Large intestine (tissue), 3 donors: ENCODE data around the gene R3HDM2. TPM values are rescaled to one million over a fixed set of nuclear protein-coding genes. Genes with fewer than 3 reads are reported as not detected.

Experiments used
- DNase-seq, 2 donors: peaks; one replicate each; pipeline versions ENCODE4 v3.0.0 to v3.0.0-alpha.2; 2013
- H3K27ac ChIP-seq: one replicate; pipeline ENCODE4 v1.5.1; 2013; ENCODE audit warnings: low read length
- H3K27me3 ChIP-seq: 2 replicates; pipeline ENCODE4 v1.6.1; 2013; ENCODE audit warnings: low read length; ENCODE audit not compliant: control insufficient read depth, insufficient read depth
- H3K36me3 ChIP-seq: 2 replicates; pipeline ENCODE4 v1.6.1; 2013; ENCODE audit warnings: low read length; ENCODE audit not compliant: control insufficient read depth, insufficient read depth
- H3K4me1 ChIP-seq: one replicate; pipeline ENCODE4 v1.6.1; 2013; ENCODE audit warnings: low read length; ENCODE audit not compliant: control insufficient read depth, insufficient read depth
- H3K4me3 ChIP-seq: one replicate; pipeline ENCODE4 v1.5.1; 2013; ENCODE audit warnings: low read length
- H3K9me3 ChIP-seq: one replicate; pipeline ENCODE4 v1.6.1; 2013; ENCODE audit warnings: mild to moderate bottlenecking, low read depth, low read length, moderate library complexity; ENCODE audit not compliant: control insufficient read depth
- WGBS: methylation state at CpG from one replicate; pipeline ENCODE4 v1.1.5; 2013; ENCODE audit warnings: low lambda C conversion rate; ENCODE audit not compliant: insufficient coverage; 5-methylcytosine and 5-hydroxymethylcytosine counted together
- polyA plus RNA-seq: library from polyadenylated mRNA; unstranded; fragments of 120-200 nt; gene quantifications from one replicate; pipeline ENCODE4 v1.2.1, GENCODE V29; 2013

Gene R3HDM2
- polyA plus RNA-seq, 1 donor = 64.2 TPM

DNA sequence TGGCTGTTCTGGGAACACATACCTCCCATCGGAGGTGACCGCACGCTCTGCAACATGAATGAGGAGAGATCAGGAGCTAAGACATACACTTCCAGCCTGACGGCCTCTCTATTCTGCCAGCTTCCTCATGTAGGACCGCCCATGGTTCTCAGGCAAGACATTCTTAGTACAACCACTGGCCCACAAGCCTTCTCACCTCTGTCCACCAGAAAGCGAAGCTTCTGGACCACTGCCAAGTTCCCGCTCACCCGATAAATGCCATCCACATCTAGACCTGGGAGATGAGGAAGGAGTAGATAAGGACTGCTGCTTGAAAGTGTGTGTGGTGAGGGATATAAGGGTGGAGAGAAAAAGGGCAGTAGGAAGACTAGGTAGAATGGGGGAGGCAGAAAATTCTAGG lies 43.6 kb upstream of the R3HDM2 start:
- H3K36me3 ChIP-seq = no peaks in the 10 kb centered on the region
- no peak overlapping the region for H3K4me3 ChIP-seq
- no peaks in the 10 kb centered on the region for H3K9me3 ChIP-seq
- H3K4me1 ChIP-seq = peaks cover 32% of the 10 kb centered on the region
- WGBS = no CpG with 5 or more reads among the region's 8 CpGs
- no peak for DNase-seq
- no peak overlapping the region for H3K27ac ChIP-seq
- peaks cover 61% of the 10 kb centered on the region for H3K27me3 ChIP-seq

DNA sequence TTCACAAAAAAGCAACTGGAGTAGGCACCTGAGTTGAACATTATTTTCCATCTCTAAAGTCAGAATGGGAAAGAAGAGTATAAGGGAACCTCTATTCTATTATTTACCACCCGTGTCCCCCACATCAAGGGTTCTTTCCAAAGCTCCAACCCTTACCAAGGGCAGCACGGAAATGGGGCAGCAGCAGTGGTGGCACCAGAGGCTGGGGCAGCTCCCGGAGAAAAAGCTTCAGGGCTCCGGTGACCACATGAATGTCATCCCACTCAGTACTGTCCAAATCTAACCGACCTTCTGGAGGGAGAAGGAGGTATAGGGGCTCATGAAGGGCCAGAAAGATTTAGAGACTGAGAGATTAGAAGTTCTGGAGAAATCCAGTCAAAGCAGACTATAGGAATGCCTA lies 43.0 kb upstream of the R3HDM2 start:
- no peak overlapping the region for H3K27ac ChIP-seq
- no peak overlapping the region for H3K4me3 ChIP-seq
- peaks cover 56% of the 10 kb centered on the region for H3K27me3 ChIP-seq
- H3K9me3 ChIP-seq = no peaks in the 10 kb centered on the region
- no CpG with 5 or more reads among the region's 5 CpGs for WGBS
- no peaks in the 10 kb centered on the region for H3K36me3 ChIP-seq
- no peak for DNase-seq
- peaks cover 36% of the 10 kb centered on the region for H3K4me1 ChIP-seq

DNA sequence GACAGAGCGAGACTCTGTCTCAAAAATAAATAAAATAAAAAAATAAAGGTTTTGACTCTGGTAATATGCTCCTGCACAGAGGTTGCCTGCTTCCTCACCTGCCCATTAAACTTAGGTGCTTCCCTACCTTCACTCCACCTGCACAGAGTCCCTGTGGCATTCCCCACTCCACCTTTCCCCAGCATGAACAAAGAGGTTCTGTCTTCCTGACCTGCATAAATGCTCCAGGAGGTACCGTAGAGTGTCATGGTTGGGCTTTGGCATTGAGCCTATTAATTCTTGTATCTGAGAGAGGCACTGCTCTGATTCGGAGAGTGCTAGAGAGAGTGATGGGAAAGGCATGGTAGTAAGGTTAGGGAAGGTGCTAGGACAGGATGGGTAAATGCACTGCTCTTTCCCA lies 42.5 kb upstream of the R3HDM2 start:
- Histone ChIP-seq H3K4me1 (peaks cover 36% of the 10 kb centered on the region), H3K27ac (no peak overlapping the region), H3K4me3 (no peak overlapping the region), H3K27me3 (peaks cover 51% of the 10 kb centered on the region), H3K9me3 (no peaks in the 10 kb centered on the region), H3K36me3 (no peaks in the 10 kb centered on the region)
- DNase-seq = no peak
- no CpG with 5 or more reads among the region's 3 CpGs for WGBS

DNA sequence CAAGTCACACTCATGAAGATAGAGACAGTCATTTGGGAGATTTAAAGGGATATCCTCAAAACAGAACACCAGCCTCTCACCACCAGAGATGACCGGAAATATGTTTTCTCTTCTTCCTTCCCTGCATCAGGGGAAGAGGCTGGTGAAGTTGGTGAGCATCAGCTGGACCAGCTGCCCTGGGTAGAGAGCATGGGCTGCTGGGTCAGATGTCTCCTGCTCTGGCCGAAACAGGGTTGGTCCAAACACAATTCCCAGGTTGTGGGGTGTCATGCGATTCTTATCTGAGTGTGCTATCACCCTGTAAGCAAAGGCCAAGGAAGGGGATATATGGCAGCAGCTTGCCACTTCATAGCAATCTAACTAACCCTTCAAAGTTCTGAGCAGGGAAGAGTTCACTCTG lies 41.5 kb upstream of the R3HDM2 start:
- no CpG with 5 or more reads among the region's 3 CpGs for WGBS
- no peak overlapping the region for H3K27ac ChIP-seq
- no peak overlapping the region for H3K4me3 ChIP-seq
- H3K36me3 ChIP-seq = no peaks in the 10 kb centered on the region
- no peak for DNase-seq
- H3K4me1 ChIP-seq = peaks cover 36% of the 10 kb centered on the region
- H3K27me3 ChIP-seq = peaks cover 41% of the 10 kb centered on the region
- no peaks in the 10 kb centered on the region for H3K9me3 ChIP-seq

DNA sequence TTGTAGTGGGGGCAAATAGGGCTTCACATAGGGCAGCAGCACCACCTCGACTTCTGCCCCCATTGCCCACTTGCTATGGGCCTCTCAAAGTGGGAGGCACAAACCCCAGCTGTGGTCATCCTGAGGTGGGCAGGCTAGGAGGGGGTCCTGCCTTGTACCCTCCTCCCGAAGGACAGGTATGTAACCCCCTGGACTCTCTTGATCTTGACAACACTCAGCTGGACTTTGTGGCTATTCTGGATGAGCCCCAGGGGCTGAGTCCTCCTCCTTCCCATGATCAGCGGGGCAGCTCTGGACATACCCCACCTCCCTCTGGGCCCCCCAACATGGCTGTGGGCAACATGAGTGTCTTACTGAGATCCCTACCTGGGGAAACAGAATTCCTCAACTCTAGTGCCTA lies 40.8 kb upstream of the R3HDM2 start:
- Histone ChIP-seq H3K4me3 (no peak overlapping the region), H3K9me3 (no peaks in the 10 kb centered on the region), H3K27me3 (peaks cover 33% of the 10 kb centered on the region), H3K36me3 (no peaks in the 10 kb centered on the region), H3K27ac (peak overlapping the region; percentile 17), H3K4me1 (peaks cover 36% of the 10 kb centered on the region)
- DNase-seq = no peak
- WGBS = no CpG with 5 or more reads among the region's 3 CpGs

DNA sequence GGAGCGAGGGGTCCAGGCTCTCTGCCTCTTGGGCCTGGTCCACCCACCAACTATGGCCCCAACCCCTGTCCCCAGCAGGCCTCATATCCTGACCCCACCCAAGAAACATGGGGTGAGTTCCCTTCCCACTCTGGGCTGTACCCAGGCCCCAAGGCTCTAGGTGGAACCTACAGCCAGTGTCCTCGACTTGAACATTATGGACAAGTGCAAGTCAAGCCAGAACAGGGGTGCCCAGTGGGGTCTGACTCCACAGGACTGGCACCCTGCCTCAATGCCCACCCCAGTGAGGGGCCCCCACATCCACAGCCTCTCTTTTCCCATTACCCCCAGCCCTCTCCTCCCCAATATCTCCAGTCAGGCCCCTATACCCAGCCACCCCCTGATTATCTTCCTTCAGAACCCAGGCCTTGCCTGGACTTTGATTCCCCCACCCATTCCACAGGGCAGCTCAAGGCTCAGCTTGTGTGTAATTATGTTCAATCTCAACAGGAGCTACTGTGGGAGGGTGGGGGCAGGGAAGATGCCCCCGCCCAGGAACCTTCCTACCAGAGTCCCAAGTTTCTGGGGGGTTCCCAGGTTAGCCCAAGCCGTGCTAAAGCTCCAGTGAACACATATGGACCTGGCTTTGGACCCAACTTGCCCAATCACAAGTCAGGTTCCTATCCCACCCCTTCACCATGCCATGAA lies 40.3 kb upstream of the R3HDM2 start:
- Histone ChIP-seq H3K27ac (peak overlapping the region; percentile 69), H3K27me3 (peaks cover 28% of the 10 kb centered on the region), H3K9me3 (no peaks in the 10 kb centered on the region), H3K4me1 (peaks cover 31% of the 10 kb centered on the region), H3K36me3 (no peaks in the 10 kb centered on the region), H3K4me3 (no peak overlapping the region)
- peak; percentile 85 to 92 for DNase-seq
- no CpG with 5 or more reads among the region's 4 CpGs for WGBS

DNA sequence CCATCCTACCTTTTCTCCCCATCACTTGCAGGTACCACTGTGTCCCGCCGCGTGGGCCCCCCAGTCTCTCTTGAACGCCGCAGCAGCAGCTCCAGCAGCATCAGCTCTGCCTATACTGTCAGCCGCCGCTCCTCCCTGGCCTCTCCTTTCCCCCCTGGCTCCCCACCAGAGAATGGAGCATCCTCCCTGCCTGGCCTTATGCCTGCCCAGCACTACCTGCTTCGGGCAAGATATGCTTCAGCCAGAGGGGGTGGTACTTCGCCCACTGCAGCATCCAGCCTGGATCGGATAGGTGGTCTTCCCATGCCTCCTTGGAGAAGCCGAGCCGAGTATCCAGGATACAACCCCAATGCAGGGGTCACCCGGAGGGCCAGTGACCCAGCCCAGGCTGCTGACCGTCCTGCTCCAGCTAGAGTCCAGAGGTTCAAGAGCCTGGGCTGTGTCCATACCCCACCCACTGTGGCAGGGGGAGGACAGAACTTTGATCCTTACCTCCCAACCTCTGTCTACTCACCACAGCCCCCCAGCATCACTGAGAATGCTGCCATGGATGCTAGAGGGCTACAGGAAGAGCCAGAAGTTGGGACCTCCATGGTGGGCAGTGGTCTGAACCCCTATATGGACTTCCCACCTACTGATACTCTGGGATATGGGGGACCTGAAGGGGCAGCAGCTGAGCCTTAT lies 39.6 kb upstream of the R3HDM2 start:
- Histone ChIP-seq H3K9me3 (no peaks in the 10 kb centered on the region), H3K27me3 (peaks cover 21% of the 10 kb centered on the region), H3K27ac (peak overlapping the region; percentile 69), H3K4me1 (peaks cover 28% of the 10 kb centered on the region), H3K36me3 (no peaks in the 10 kb centered on the region), H3K4me3 (no peak overlapping the region)
- WGBS = no CpG with 5 or more reads among the region's 14 CpGs
- no peak for DNase-seq

DNA sequence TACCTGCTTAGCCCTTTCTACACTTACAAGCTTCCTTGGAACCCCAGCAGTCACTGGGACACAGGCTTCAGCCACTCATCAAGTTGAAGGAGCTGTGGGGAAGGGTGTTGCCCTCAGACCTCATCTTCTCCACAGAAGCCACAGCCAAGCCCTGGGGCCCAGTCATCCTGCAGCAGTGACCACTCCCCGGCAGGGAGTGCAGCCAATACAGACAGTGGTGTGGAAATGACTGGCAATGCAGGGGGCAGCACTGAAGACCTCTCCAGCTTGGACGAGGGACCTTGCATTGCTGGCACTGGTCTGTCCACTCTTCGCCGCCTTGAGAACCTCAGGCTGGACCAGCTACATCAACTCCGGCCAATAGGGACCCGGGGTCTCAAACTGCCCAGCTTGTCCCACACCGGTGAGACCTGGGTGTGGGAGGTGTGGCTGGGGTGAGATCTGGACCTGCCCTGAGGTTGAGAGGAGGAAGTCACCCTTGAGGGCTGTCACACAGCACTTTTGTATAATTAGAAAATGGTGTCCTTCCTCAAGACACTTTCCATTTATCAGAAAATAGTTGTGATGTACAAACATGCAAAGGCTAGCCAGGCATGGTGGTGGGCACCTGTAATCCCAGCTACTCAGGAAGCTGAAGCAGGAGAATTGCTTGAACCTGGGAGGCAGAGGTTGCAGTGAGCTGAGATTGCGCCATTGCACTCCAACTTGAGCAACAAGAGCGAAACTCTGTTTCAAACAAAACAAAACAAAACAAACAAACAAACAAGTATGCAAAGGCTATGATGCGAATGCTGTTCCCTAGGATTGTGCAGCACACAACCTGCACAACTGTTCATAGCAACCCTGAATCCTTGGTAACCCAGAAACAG lies 38.7 kb upstream of the R3HDM2 start:
- DNase-seq = no peak
- peaks cover 26% of the 10 kb centered on the region for H3K4me1 ChIP-seq
- no peaks in the 10 kb centered on the region for H3K36me3 ChIP-seq
- no peaks in the 10 kb centered on the region for H3K9me3 ChIP-seq
- no peak overlapping the region for H3K27ac ChIP-seq
- no CpG with 5 or more reads among the region's 10 CpGs for WGBS
- H3K27me3 ChIP-seq = peaks cover 12% of the 10 kb centered on the region
- H3K4me3 ChIP-seq = no peak overlapping the region

DNA sequence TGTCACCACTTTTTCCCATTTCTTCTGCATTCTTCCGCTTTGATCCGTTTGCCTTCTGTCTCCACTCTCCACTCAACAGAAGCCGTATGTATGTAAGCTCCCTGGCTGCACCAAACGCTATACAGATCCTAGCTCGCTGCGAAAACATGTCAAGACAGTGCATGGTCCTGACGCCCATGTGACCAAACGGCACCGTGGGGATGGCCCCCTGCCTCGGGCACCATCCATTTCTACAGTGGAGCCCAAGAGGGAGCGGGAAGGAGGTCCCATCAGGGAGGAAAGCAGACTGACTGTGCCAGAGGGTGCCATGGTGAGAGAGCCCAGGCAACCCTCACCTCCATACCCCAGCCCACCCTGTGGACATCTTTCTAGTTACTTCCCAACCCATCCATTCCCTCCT lies 37.1 kb upstream of the R3HDM2 start:
- no peaks in the 10 kb centered on the region for H3K36me3 ChIP-seq
- DNase-seq = no peak
- no peaks in the 10 kb centered on the region for H3K27me3 ChIP-seq
- no peaks in the 10 kb centered on the region for H3K9me3 ChIP-seq
- H3K4me1 ChIP-seq = peaks cover 27% of the 10 kb centered on the region
- no CpG with 5 or more reads among the region's 11 CpGs for WGBS
- no peak overlapping the region for H3K4me3 ChIP-seq
- H3K27ac ChIP-seq = no peak overlapping the region

DNA sequence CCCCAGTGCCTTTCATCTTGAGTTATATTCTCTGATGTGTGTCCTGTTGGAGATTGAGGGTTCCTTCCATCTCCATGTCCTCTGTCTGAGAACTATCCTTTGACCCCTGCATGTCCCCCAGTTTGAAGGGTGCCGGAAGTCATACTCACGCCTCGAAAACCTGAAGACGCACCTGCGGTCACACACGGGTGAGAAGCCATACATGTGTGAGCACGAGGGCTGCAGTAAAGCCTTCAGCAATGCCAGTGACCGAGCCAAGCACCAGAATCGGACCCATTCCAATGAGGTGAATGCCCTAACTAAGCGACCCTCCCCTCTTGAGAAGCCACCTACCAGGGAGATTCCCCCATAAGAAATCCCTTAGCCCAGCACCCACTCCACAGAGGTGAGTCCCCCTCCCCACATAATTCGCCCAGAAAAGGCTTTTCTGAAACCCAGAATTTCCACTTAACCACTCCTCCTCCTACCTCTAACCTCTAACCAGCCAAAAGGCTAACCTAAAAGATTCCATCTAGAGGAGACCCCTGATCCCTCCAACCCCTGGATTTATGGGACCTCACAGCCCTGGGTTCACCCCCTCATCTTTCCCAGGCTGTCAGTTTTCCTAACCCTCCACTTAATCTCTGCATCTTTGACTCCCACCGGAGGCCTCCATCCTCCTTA lies 36.5 kb upstream of the R3HDM2 start:
- Histone ChIP-seq H3K9me3 (no peaks in the 10 kb centered on the region), H3K36me3 (no peaks in the 10 kb centered on the region), H3K27ac (no peak overlapping the region), H3K4me3 (no peak overlapping the region), H3K4me1 (peaks cover 32% of the 10 kb centered on the region), H3K27me3 (no peaks in the 10 kb centered on the region)
- WGBS = 80% methylated on average over 2 of the region's 12 CpGs
- DNase-seq = no peak
